GM19467 (cell line): ENCODE measurements around the gene LGALS9B.
"Not testable (repeated sequence)": the region's sequence is repeated elsewhere in the genome, so short reads cannot be mapped to it uniquely, and the experiment has no call there.

Source experiments
- ATAC-seq: cut with Tn5 transposase; IDR thresholded peaks from one replicate; pipeline ENCODE4 v1.9.1; 2021; ENCODE audit warnings: mild to moderate bottlenecking, moderate library complexity; ENCODE audit not compliant: unreplicated experiment

The LGALS9B gene

DNA sequence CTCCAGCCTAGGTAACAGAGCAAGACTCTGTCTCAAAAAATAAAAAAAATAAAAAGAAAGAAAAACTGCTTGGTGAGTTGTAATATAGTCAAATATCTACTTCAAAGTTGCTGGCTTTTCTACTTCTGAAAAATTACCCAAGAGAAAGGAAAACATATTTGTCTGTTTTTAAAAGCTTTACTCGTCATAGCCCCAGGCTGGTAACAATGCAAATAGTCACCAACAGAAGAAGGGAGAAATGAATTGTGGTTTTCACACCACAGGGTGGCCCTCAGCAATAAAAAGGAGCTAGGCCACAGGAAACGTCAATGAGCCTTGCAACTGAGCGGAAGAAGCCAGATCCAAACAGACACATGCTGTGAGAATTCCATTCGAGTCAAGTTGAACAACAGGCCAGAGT lies 1.8 kb upstream of the LGALS9B start:
- ATAC-seq: not testable (repeated sequence)

DNA sequence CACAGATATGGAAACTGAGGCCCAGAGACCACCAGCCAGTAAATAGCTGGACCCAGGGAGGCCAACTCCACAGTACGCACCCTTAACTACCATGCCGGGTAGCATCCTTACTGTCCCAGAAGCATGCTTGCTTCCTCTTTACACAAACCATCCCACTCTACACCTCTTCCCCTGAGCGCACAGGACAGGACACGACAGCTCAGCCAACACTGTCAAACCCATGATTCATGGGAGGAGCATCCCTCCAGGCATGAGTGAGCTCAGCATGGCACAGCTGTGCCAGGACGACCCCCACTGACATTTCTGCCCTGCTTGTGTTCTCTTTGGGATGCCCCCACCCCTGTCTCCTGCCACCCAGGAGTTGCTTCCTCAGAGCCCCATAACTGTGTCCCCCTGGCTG lies 340 bp downstream of the LGALS9B start:
- not testable (repeated sequence) for ATAC-seq

DNA sequence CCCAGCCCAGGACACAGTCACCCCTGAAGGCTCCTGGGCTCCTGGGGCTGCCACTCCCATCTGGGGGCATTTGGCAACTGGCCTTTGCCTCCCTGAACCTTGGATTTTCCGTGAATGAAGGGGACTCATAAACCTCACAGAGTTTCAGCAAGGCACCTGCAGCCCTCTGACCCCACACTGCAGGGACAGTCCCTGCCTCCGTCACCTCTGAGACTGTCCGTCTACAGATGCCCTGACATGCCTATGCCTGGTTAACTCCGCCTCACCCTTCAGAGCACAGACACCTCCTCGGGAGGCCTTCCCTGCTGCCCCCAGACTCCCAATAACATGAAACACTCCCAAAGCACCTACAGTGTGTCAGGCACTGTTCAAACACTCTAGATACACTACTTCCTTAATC lies 786 bp downstream of the LGALS9B start:
- ATAC-seq: not testable (repeated sequence)

DNA sequence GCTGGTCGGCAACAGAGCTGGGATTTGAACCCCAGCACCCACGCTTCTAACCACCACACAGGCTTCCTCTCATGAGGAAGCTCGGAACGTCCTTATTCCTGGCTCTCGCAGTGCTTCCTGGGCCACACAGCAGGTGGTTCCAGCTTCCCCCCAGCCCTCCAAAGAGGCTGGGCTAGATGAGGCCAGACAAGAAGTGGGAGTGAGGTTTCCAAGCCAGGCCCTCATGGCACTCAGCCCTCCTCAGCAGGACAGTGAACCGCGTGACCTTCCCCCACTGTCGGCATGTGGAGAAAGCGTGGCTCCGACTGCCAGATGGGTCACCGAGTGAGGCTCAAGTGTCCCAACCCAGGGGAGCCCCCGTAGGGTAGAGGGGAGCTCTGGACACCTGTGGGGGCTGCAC lies 1.8 kb downstream of the LGALS9B start:
- not testable (repeated sequence) for ATAC-seq

DNA sequence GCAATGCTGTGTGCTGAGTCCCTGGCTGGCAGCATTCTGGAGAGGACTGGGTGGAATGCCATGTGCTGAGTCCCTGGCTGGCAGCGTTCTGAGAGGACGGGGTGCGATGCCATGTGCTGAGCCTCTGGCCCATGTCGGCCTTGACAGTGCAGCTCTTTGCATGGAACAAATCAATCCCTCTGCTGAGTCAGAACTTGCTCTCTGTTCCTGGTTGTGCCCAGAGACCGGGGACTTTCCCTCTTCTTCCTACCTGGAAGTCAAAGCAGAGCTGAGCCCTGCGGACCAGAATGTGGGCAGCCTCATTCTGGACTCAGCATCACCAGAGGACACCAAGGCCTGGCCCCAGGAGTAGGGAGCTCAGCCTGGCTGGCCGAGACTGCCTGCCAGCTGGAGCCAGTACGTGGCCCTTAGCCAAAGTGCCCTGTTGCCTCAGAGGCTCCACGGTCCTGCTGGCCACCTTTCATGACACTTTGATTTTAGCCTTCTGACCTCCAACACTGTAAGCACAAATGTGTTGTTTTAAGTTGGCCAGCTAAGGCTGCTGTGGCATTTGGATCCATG lies 2.4 kb downstream of the LGALS9B start:
- not testable (repeated sequence) for ATAC-seq

DNA sequence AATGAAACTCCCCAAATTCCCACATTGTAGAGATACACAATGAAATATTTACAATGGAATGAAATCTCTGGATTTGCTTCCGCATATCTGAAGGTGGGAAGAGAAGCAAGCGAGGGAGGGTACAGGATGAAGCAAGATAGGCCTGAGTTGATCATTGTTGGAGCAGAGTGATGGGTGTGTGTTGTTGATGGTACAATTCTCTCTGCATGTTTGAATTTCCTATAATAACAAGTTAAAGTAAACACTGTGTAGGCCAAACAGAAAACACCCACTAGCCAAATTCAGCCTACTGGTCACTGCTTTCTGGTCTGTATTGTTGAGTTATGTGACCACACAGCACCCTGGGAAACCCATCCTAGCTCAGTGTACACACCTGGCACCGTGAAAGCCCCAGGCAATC lies 5.2 kb downstream of the LGALS9B start:
- ATAC-seq: not testable (repeated sequence)

GRCh38 chr17:20457848-20458381 lies 9.4 kb downstream of the LGALS9B start:
- ATAC-seq: not testable (repeated sequence)

DNA sequence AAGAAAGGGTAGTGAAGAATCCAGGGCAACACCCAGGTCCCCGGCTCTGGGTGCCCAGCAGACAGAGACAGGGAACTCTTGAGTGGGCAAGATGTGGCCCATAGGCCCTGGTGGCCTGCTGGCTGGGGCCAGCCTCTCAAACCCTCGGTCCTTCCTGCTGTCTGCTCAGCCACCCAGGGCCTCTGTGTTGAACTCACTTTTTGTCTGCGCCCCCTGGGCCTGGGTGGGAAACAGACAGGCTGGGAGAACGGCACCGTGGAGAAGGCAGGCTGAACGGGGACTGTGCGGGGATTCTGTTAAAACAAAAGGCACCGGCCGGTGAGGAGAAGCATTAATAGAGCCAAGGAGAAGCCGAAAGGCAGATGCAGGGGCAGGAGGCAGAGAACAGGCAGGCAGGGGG lies 12.2 kb downstream of the LGALS9B start:
- ATAC-seq: not testable (repeated sequence)

DNA sequence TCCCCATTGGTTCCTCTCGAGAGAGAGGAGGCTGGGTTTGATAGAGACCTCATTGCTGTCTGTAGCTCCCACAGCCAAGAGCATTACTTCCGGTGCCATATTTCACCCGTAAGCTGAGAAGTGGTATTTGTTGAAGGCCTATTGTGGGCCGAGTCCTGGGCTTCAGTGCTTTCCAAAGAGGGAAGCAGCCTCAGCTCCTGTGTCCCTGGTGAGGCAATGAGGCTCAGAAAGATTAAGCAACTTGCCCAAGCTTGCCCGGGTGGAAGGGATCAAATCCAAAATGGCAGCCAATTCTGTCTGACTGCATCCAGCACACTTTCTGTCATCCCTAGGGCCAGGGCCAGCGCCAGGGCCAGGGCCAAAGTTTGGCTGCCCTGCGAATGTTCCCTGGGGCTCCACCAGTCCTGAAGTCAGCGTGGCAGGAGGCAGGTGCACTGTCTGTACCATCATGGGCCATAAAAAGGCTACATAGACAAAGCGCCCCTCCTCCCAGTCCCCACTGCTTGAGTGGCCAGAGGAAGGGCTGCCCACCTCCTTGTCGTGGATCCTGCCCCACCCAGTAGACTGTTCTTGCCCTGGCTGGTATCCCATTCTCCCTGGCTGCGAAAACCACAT lies 13.4 kb downstream of the LGALS9B start:
- ATAC-seq: not testable (repeated sequence)

GRCh38 chr17:20450852-20451251 lies 16.5 kb downstream of the LGALS9B start:
- not testable (repeated sequence) for ATAC-seq

- not testable (repeated sequence) for ATAC-seq
These were observed 19.6 kb downstream of the LGALS9B start for GRCh38 chr17:20447534-20448321.

DNA sequence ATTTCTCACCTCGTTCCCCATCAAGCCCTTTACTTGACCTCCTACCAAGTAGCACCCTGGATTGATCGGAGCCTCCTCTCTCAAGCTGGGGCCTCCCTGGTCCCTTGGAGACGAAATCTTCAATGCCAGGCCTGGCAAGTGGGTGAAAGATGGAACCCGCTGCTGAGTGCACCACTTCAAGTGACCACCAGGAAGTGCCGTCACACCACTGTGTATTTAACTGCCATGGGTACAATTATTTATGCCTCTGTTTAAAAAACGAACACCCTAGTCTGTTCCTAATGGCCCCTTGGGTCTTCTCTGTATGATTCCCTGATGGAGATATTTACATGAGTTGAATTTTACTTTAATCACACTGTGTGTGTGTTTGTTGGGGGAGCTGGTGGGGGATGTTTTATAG lies 20.4 kb downstream of the LGALS9B start:
- not testable (repeated sequence) for ATAC-seq

GRCh38 chr17:20444581-20445236 lies 22.6 kb downstream of the LGALS9B start:
- not testable (repeated sequence) for ATAC-seq

DNA sequence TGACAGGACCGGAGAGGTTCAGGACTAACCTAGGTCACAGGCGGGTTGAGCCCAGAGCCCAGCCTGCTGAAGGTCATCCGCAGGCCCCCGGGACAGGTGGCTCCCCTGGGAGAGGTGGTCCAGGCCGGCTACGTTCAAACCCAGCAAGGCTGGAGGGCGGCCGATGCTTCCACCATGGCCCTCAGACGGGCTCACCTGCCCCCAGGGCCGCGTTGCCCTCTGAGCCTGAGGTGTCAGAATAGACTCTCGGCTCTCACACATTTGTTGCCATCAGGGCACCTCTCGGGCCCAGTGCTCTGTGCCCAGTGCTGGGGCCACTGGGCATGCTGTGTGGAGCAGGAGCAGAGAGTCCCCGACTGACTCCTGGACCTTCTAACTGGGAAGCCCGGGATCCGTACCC lies 23.2 kb downstream of the LGALS9B start:
- ATAC-seq: not testable (repeated sequence)

- not testable (repeated sequence) for ATAC-seq
These were observed 23.7 kb downstream of the LGALS9B start for GRCh38 chr17:20443632-20444031.

DNA sequence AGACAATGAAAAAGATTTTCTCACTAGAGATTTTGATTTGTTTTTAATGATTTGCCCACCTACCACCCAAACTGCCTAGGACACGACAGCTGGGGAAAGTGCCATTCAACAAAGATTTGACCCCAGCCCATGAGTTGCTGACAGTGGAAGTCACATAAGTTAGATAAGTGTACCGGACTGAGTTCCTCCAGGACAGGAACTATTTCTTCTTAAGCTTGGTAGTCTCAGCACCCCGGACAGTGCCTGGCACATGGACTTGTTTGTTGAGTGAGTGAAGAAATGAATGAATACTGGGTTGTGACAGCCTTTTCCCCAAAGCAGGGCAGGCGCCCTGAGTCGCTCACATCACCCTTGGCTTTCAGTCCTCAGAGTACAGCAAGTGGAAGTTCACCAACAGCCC lies 26.7 kb downstream of the LGALS9B start:
- ATAC-seq: not testable (repeated sequence)

- ATAC-seq: not testable (repeated sequence)
These were observed 32.2 kb downstream of the LGALS9B start for GRCh38 chr17:20435166-20435565.

DNA sequence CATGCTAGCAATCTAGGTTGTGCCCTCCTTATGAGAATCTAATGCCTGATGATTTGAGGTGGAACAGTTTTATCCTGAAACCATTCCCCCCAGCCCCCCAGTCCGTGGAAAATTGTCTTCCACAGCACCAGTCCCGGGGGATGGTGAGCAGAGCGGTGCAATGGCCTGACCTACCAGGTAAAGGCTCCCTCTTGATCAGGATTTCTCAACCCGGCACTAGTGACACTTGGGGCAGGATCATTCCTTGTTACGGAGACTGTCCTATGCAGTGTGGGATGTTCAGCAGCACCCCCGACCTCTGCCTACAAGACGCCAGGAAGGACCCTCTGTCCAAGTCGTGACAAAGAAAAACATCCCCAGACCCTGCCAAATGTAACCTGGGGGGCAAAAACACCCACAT lies 34.0 kb downstream of the LGALS9B start:
- not testable (repeated sequence) for ATAC-seq

DNA sequence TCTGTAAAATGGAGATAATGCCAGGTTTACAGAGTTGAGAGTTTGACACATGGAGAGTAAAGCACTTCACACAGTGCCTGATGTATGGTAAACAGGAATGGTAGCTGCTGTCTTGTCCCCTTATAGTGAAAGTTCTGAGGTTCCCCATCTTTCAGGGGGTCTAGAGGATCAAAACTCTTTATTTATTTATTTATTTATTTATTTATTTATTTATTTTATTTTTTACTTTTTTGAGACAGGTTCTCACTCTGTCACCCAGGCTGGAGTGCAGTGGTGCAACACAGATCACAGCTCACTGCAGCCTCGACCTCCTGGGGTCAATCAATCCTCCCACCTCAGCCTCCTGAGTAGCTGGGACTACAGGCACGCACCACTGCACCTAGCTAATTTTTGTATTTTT lies 40.1 kb downstream of the LGALS9B start:
- not testable (repeated sequence) for ATAC-seq

GRCh38 chr17:20422826-20423225 lies 44.5 kb downstream of the LGALS9B start:
- ATAC-seq: not testable (repeated sequence)

DNA sequence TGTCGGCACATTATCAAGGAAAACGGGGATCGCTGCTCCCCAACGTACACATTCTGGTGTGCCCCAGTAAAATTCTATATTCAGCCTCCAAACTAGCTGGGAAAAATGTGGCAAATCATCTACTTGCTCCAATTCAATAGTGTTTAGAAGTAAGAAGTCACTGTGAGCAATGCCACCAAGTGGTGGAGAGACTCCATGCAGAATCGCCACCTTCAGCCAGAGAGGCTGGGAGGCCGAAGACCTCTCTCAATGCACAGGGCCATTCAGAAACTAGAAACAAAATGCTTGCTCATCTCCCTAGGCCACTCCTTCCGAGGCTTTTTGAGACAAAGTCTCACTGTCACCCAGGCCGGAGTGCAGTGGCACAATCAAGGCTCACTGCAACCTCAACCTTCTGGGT lies 48.5 kb downstream of the LGALS9B start:
- ATAC-seq: not testable (repeated sequence)
